Liver (tissue), 3 donors: ENCODE results near the gene DPYD.

ENCODE experiments used
- FOXA1 ChIP-seq: IDR thresholded peaks from 2 replicates; pipeline ENCODE4 v1.6.1; 2016; ENCODE audit warnings: antibody characterized with exemption
- SP1 ChIP-seq: IDR thresholded peaks from 2 replicates; pipeline ENCODE4 v1.6.1; 2018; ENCODE audit warnings: antibody characterized with exemption, mild to moderate bottlenecking
- TF ChIP-seq, protein P1 (sequence below): fragments of 150-350 bp; IDR thresholded peaks from 2 replicates; pipeline ENCODE4 v1.5.1; 2017; ENCODE audit warnings: improper control_type of control experiment, low read depth, low read length; ENCODE audit not compliant: missing input control
- TF ChIP-seq, protein P2 (sequence below): IDR thresholded peaks from 2 replicates; pipeline ENCODE4 v1.6.1; 2016; ENCODE audit warnings: antibody characterized with exemption
- TF ChIP-seq, protein P3 (sequence below): IDR thresholded peaks from 2 replicates; pipeline ENCODE4 v1.6.1; 2016; ENCODE audit warnings: antibody characterized with exemption
- donor health status: healthy.
- donor health status: healthy.

DNA sequence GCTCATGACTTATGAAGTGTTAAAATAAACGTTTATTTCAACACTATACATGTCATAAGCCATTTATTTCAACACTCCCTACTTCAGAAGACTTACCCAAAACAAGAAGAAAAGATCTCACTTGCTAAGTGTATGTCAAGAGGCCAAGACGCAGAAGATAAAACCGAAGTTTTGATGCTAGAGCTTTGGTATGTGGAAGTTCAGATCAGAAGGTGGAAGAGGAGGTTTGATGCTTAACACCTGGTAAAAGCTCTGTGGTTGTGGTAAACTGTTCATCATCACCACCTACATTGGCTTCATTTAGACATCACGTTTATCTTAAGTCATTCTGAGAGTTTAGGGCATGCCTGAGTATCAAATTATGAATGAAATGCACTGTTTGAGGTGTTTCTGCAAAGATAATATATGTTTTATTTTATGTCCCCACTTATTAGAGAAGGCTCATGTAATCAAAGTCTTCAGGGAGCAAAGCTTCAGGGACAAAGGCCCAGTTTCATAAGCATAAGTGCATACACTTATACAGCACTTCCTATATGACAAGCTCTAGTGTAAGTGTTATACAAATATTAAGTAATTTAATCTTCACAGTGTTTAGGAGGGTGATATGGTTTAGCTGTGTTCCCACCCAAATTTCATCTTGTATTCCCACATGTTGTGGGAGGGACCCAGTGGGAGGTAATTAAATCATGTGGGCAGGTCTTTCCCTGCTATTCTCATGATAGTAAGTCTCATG is 665.9 kb downstream of the DPYD start:
- no peak for TF ChIP-seq FOXA1
- TF ChIP-seq, protein P1, sequence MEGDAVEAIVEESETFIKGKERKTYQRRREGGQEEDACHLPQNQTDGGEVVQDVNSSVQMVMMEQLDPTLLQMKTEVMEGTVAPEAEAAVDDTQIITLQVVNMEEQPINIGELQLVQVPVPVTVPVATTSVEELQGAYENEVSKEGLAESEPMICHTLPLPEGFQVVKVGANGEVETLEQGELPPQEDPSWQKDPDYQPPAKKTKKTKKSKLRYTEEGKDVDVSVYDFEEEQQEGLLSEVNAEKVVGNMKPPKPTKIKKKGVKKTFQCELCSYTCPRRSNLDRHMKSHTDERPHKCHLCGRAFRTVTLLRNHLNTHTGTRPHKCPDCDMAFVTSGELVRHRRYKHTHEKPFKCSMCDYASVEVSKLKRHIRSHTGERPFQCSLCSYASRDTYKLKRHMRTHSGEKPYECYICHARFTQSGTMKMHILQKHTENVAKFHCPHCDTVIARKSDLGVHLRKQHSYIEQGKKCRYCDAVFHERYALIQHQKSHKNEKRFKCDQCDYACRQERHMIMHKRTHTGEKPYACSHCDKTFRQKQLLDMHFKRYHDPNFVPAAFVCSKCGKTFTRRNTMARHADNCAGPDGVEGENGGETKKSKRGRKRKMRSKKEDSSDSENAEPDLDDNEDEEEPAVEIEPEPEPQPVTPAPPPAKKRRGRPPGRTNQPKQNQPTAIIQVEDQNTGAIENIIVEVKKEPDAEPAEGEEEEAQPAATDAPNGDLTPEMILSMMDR, result no peak
- TF ChIP-seq, protein P2, sequence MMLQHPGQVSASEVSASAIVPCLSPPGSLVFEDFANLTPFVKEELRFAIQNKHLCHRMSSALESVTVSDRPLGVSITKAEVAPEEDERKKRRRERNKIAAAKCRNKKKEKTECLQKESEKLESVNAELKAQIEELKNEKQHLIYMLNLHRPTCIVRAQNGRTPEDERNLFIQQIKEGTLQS, result no peak
- TF ChIP-seq, protein P3, sequence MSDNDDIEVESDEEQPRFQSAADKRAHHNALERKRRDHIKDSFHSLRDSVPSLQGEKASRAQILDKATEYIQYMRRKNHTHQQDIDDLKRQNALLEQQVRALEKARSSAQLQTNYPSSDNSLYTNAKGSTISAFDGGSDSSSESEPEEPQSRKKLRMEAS, result no peak
- no peak for TF ChIP-seq SP1
